ENCODE results near the gene CAPN13.

- no peak for TF ChIP-seq SIN3A (IDR thresholded peaks at IDR 0.05; ENCODE audit: borderline replicate concordance, insufficient read depth, low read length)
- no peak for TF ChIP-seq POLR2AphosphoS5 (IDR thresholded peaks at IDR 0.05; ENCODE audit: low read depth, low read length)
These were observed 60.0 kb downstream of the CAPN13 start for GRCh38 chr2:30747206-30747605.

Data from PFSK-1 (cell line).